Activated T-cell treated with anti-CD3 and anti-CD28 coated beads for 24 hours (primary cell): ENCODE measurements around the gene ZNF446.
"Not testable (repeated sequence)": the region's sequence is repeated elsewhere in the genome, so short reads cannot be mapped to it uniquely, and the experiment has no call there.

Experiments
- DNase-seq: peaks from one replicate; pipeline ENCODE4 v3.0.0-alpha.2; 2020; ENCODE audit warnings: low read depth

ZNF446 gene

DNA sequence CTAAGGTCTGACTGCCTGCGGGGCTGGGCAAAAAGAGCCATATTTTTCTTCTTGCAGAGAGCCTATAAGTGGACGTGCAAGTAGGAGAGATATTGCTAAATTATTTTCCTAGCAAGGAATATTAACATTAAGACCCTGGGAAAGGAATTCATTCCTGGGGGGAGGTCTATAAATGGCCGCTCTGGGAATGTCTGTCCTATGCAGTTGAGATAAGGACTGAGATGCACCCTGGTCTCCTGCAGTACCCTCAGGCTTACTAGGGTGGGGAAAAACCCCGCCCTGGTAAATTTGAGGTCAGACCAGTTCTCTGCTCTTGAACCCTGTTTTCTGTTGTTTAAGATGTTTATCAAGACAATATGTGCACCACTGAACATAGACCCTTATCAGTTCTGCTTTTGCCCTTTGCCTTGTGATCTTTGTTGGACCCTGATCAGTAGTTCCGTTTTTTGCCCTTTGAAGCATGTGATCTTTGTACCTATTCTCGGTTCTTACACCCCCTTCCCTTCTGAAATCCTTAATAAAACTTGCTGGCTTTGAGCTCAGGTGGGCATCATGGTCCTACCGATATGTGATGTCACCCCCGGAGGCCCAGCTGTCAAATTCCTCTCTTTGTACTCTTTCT, 31.6 kb downstream of the ZNF446 start:
- not testable (repeated sequence) for DNase-seq

- no peak for DNase-seq
Observed at GRCh38 chr19:58509731-58510083, 33.6 kb downstream of the ZNF446 start.

DNA sequence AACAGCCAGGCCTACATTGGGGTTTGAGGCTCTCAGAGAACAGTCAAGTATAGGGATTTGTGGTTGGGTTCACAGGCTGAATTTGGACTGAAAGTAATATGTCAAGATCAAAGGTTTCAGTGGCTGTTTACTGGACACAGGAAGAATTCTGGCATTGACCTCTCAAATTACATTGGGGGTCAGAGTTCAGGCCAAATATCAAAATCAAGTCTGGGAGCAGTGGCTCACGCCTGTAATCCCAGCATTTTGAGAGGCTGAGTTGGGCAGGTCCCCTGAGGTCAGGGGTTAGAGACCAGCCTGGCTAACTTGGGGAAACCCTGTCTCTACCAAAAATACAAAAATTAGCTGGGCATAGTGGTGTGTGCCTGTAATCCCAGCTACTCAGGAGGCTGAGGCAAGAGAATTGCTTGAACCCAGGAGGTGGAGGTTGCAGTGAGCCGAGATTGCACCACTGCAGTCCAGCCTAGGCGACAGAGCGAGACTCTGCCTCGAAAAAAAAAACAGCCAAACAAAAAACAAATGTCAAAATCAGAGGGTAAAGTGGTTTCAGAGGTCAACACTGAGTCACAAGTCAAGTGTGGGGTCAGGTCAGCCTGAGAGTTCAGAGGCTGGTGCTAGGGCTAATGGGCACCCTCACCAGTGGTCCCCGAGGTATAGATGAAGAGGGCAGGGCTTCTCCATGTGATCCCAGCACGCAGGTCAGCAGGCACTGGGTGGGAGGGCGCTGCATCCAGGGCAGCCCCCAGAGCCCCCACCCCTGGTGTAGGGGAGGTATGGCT, 34.1 kb downstream of the ZNF446 start:
- no peak for DNase-seq

- no peak for DNase-seq
Observed at GRCh38 chr19:58511353-58512208, 35.4 kb downstream of the ZNF446 start, which contains the start of gene SLC27A5. TSS of gene SLC27A5 (minus strand) at chr19:58511992. CDS start at chr19:58511955, 37 bp downstream.

- DNase-seq: no peak
Observed at GRCh38 chr19:58513213-58513693, 37.1 kb downstream of the ZNF446 start.

GRCh38 chr19:58513694-58514563, 37.8 kb downstream of the ZNF446 start:
- DNase-seq: peak; percentile 93

DNA sequence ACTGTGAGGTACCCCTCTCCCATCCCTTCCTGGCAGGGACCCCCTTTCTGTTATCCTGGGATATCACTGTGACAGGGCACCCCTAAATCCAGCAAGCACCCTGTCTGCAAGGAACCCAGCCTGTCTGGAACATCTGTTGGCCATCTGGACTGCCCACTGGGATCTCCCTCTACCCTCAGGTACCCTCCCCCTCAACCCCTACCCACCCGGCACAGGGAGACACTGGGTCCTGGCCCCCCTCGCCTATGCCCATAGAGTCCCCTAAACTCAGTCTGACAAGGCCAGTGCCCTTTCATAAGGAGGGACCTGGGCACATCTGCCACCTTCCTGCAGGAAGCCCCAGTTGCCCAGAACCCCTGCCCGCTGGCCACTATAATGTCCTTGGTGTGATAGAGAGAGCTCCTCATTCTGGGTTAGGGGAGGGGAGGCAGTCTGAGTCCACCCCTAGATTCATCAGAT, 38.4 kb downstream of the ZNF446 start:
- DNase-seq: no peak

DNA sequence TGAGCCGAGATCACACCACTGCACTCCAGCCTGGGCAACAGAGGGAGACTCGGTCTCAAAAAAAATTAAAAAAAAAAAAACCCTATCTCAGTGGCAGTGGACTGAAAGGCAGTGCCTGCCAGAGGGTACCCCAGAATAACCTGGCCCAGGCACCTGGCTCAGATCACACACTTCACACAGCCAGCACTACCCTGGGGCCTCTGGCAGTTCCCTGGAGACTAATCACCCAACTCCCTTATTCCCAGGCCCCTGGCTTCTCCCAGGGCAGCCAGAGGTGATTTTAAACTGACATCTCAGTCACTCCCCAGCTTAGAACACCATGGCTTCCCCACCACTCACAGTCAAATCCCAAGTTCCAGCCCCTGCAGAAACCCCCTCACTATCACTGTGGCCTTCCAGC, 39.1 kb downstream of the ZNF446 start:
- DNase-seq: no peak

GRCh38 chr19:58516246-58516836, 40.2 kb downstream of the ZNF446 start:
- DNase-seq: no peak

DNA sequence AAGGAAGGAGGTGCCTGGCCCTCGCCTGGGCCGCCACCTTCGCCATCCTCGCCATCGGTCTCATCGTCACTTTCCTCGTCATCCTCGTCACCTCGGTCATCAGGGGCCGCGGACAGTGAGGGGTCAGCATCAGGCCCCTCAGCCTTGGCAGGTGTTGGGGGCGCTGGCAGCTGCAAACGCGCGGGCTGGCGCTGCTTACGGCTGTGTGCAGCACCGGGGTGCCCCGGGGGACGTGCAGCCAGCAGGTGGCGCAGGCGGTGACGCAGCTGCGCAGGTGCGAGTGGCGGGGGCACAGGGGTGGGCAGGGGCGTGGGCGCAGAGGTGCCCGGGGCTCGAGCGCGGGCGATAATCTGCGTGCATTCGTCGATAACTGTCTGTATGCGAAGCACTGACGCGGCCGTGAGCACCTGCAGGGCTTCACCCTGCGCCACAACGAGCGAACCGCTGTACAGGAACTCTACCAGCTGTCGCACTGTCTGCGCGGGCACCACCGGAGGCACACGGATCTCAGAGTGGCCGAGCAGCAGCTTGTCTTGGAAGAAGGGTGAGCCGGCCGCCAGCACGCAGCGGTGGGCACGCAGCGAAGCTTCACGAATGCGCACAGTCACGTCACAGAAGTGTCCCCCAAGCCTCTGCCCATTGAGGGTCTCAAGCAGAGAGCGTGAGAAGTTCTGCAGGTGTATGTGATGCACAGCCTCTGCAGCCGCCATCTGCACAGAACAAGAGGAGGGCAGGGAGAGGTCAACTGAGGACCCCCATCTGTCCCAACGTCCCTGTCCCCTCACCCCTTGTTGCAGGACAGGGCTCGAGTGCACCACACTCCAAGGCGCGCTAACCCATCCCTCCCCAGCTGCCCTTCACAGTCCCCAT, 41.0 kb downstream of the ZNF446 start:
- no peak for DNase-seq

DNA sequence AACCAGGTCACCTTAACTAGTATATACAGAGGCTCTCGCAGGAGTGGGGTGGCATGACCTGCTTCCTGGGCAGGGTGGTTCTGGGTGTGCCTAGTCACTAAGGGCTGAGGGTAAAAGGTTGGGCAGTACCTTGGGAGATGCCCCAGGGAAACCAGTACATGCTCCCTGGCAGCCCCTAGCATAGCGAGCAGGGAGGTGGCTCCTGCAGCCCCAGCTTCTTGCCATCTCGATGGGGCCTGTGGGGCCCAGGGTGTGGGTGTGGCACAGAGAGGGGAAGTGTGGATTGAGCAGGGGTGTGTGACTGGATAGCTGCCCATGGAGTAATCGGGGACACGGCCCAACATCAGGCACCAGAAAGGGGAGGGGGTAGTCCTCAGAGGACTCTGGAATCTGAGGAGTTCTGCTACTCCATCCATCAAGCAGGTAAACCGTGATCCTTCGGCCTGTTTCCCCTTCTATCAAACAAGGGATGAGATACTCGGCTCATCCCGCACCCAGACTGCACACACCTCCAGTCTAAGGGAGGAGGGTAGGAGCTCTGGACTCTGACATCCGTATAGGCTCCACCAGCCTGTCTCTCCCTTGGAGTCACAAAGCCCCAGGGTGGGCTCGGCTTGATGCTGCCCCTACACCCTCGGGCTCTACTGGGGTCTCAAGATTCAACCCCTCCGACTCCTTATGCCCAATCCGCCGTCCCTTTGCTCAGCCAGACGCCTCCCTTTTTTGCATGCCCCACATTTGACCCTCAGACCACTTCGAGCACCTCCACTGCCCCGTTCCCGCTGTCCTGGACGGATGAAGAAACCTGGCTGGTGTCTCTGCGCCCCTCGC, 42.3 kb downstream of the ZNF446 start:
- DNase-seq: no peak

DNA sequence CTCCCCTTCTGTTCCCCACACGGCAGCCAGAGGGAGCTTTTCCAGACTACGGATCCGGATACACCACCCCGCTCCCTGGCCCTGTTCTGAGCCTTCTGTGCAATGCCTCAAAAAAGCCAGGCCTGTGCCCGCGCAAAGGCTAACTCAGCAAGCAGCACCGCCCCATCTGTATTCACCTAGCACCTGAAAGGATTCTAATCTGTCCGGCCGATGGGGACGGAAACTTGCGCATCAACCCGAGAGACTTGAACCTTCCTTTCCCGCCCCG, 42.9 kb downstream of the ZNF446 start:
- DNase-seq: peak; percentile 42

- DNase-seq: peak; percentile 86
Observed at GRCh38 chr19:58519355-58520256, 43.5 kb downstream of the ZNF446 start, which contains the start of gene ZBTB45. TSS of gene ZBTB45 (minus strand) at chr19:58519810. CDS start at chr19:58517673, 2,137 bp downstream.

GRCh38 chr19:58520257-58520599, 44.1 kb downstream of the ZNF446 start:
- no peak for DNase-seq

DNA sequence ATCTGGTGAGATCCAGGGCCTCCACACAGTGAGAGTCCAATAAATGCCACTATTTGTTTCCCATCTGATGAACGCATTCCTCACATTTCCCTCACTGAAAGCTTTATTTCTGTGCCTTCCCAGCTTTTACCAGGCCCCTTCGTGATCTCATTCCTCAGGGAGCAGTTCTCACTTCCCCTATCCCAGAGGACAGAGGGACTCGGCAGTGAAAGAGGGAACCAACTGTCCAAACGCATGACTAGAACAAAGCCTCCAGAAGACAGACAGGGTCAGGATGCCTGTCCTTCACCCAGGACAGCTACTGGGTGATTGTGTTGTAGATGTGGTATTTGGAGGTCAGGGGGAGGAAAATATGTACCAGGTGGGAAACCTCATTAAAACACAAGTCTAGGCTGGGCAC, 45.5 kb downstream of the ZNF446 start:
- no peak for DNase-seq

DNA sequence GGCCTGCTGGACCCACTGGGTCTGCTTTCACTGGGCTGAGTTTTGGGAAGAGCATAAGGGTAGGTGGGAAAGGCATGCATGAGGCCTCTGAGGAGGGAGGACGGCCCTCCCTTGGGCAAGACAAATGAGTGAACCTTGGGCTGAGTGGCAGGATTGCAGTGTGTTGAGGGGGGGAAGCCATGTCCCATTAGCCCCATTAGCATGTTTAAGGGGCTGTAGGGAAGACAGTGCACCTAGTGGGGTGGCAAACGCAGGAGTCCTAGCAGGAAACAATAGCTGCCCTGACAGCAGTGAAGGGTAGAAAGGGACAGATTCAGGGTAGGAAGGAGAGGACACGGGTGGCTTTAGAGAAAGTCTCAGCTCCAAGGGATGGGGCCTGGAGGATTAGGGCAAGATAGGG, 46.6 kb downstream of the ZNF446 start:
- no peak for DNase-seq

DNA sequence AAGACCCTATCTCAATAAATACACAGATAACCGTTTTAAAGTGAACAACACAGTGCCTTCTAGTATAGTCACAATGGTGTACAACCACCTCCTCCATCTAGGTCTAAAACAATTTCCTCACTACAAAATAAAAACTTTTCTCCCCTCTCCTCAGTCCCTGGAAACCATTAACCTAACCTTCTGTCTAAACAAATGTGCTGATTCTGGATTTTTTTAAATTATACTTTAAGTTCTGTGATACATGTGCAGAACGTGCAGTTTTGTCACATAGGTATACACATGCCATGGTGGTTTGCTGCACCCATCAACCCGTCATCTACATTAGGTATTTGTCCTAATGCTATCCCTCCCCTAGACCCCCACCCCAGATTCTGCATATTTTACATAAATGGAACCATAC, 53.3 kb downstream of the ZNF446 start:
- no peak for DNase-seq
